GM12873 (cell line): ENCODE results near the gene APP.

ENCODE experiments used
- CTCF ChIP-seq: IDR thresholded peaks from 2 replicates; pipeline ENCODE4 v1.5.1; 2012; ENCODE audit warnings: low read depth, mild to moderate bottlenecking, moderate library complexity, low read length, control low read depth; ENCODE audit not compliant: insufficient read depth; ENCODE audit errors: missing control alignments

Gene APP

GRCh38 chr21:26028183-26028582 is 142.4 kb downstream of the APP start:
- TF ChIP-seq CTCF: no peak

GRCh38 chr21:26027696-26028095 is 142.9 kb downstream of the APP start:
- no peak for TF ChIP-seq CTCF

GRCh38 chr21:26025536-26026512 is 144.7 kb downstream of the APP start:
- no peak for TF ChIP-seq CTCF

GRCh38 chr21:26020510-26020909 is 150.1 kb downstream of the APP start:
- TF ChIP-seq CTCF: no peak

- no peak for TF ChIP-seq CTCF
Observed at GRCh38 chr21:26020081-26020480, 150.5 kb downstream of the APP start.

GRCh38 chr21:26019236-26019635 is 151.3 kb downstream of the APP start:
- TF ChIP-seq CTCF: no peak

- TF ChIP-seq CTCF: no peak
Observed at GRCh38 chr21:26013970-26014369, 156.6 kb downstream of the APP start.
